ENCODE results near the gene KIAA1217. TPM values are rescaled to one million over a fixed set of nuclear protein-coding genes. Genes with fewer than 3 reads are reported as not detected.

The KIAA1217 gene
- polyA plus RNA-seq, 1 donor from 2014 or later, result 0.22 TPM

DNA sequence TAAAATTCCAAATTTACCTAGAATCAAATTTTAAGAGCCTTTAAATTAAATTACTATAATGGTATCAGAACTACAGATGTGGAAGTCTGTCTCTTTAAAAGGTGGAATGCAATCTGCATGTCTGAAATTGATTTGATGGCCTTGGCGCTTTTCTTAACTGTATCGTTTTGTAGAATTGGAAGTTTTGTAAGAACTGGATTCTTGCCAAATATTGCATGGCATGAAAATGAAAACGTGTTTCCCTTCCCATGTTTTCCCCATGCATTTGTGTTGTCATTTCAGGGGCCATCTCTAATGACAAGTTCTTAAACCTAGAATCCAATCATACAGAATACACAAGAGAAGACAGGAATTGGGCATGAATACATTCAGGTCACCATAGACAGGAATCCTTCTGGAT lies 162.5 kb downstream of the KIAA1217 start:
- H4K20me1 ChIP-seq (ENCODE audit: insufficient read depth), result no peaks in the 10 kb centered on the region
- no peaks in the 10 kb centered on the region for H3K79me2 ChIP-seq (replicated peaks; ENCODE audit: insufficient read depth, low read length)
- no peak overlapping the region for H3K4me2 ChIP-seq (ENCODE audit: low read length)
- no peak for TF ChIP-seq EP300 (conservative IDR thresholded peaks at IDR 0.05; ENCODE audit: poor library complexity, severe bottlenecking)
- no peak for TF ChIP-seq SMC3 (conservative IDR thresholded peaks at IDR 0.05; ENCODE audit: poor library complexity)
- TF ChIP-seq TAF1 (IDR thresholded peaks at IDR 0.05; ENCODE audit: low read depth), result no peak
- no peak for TF ChIP-seq RAD21 (conservative IDR thresholded peaks at IDR 0.05)
- TF ChIP-seq, protein P1, sequence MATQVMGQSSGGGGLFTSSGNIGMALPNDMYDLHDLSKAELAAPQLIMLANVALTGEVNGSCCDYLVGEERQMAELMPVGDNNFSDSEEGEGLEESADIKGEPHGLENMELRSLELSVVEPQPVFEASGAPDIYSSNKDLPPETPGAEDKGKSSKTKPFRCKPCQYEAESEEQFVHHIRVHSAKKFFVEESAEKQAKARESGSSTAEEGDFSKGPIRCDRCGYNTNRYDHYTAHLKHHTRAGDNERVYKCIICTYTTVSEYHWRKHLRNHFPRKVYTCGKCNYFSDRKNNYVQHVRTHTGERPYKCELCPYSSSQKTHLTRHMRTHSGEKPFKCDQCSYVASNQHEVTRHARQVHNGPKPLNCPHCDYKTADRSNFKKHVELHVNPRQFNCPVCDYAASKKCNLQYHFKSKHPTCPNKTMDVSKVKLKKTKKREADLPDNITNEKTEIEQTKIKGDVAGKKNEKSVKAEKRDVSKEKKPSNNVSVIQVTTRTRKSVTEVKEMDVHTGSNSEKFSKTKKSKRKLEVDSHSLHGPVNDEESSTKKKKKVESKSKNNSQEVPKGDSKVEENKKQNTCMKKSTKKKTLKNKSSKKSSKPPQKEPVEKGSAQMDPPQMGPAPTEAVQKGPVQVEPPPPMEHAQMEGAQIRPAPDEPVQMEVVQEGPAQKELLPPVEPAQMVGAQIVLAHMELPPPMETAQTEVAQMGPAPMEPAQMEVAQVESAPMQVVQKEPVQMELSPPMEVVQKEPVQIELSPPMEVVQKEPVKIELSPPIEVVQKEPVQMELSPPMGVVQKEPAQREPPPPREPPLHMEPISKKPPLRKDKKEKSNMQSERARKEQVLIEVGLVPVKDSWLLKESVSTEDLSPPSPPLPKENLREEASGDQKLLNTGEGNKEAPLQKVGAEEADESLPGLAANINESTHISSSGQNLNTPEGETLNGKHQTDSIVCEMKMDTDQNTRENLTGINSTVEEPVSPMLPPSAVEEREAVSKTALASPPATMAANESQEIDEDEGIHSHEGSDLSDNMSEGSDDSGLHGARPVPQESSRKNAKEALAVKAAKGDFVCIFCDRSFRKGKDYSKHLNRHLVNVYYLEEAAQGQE (IDR thresholded peaks at IDR 0.05; ENCODE audit: borderline replicate concordance), result no peak
- H3K9me3 ChIP-seq (ENCODE audit: low read length), result no peaks in the 10 kb centered on the region
- H2AFZ ChIP-seq (ENCODE audit: low read depth, low read length), result no peak overlapping the region
- no peaks in the 10 kb centered on the region for H3F3A ChIP-seq (ENCODE audit: insufficient read depth, low read length, poor library complexity, severe bottlenecking)
- H3K27ac ChIP-seq (ENCODE audit: low read length), result no peak overlapping the region
- no peak overlapping the region for H3K9ac ChIP-seq (ENCODE audit: low read length)
- no peaks in the 10 kb centered on the region for H3K27me3 ChIP-seq (ENCODE audit: insufficient read depth, low read depth, low read length)
- H3K9me2 ChIP-seq (ENCODE audit: insufficient read depth, low read length), result no peaks in the 10 kb centered on the region
- no peaks in the 10 kb centered on the region for H3K36me3 ChIP-seq (ENCODE audit: insufficient read depth, low read length)
- no peak overlapping the region for H3K4me3 ChIP-seq (ENCODE audit: low read length)

DNA sequence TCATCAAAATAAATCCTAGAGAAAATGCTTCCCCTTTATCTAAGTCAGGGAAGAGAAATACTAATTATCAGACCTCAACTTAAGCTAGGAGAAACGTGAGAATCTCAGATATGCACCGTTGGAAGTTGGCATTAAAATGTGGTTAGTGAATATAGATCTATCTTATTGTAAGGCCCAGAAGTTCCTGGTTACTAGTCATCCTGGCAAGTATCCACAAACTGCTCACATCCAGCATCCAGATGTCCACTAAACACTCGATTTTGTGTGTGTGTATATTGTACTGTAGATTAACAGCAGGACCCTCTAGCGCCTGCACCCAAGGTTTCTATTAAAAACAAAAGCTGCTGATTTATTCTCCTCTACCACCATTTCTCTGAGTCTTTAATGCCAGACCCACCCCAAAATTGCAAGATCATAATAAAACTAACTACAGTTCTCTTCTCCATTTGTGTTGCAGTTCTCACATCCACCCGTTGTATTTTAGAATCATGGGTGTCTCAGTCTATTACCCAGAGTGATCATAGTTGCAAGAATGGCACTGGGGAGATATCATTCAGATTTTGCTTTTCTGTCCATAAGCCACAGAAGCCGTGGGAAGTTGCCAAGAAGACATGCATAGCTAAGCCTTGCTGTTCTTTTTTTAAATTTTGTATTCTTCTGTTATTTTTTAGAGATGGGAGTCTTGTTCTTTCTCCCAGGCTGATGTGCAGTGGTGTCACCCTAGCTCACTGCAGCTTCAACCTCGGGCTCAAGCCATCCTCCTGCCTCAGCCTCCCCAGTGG lies 165.4 kb downstream of the KIAA1217 start:
- Histone ChIP-seq H3K79me2 (replicated peaks; ENCODE audit: insufficient read depth, low read length) (no peaks in the 10 kb centered on the region), H3F3A (ENCODE audit: insufficient read depth, low read length, poor library complexity, severe bottlenecking) (no peaks in the 10 kb centered on the region), H3K9me3 (ENCODE audit: low read length) (no peaks in the 10 kb centered on the region), H3K4me3 (ENCODE audit: low read length) (no peak overlapping the region), H4K20me1 (ENCODE audit: insufficient read depth) (no peaks in the 10 kb centered on the region), H3K4me2 (ENCODE audit: low read length) (no peak overlapping the region), H3K36me3 (ENCODE audit: insufficient read depth, low read length) (no peaks in the 10 kb centered on the region), H2AFZ (ENCODE audit: low read depth, low read length) (no peak overlapping the region), H3K9me2 (ENCODE audit: insufficient read depth, low read length) (no peaks in the 10 kb centered on the region), H3K27me3 (ENCODE audit: insufficient read depth, low read depth, low read length) (no peaks in the 10 kb centered on the region), H3K27ac (ENCODE audit: low read length) (no peak overlapping the region), H3K9ac (ENCODE audit: low read length) (no peak overlapping the region)
- TF ChIP-seq SMC3 (conservative IDR thresholded peaks at IDR 0.05; ENCODE audit: poor library complexity), result no peak

DNA sequence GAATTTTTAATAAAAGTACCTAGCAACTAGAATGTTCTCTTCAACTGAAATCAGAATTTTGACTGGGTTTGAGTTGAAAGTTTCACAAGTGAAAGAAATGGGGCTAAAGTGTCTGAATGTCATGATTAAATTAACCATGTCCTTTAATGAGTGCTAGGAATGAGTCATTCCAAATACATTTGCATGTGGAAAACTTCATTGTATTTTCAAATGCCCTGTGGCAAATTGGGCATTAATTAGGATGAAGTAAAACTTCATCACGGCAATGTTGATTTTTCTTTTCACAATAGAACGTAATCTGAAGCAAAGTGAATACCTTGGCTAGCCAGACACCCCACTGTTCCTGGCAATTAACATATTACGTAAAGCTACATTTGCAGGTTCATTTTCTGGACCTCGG lies 166.6 kb downstream of the KIAA1217 start:
- Histone ChIP-seq H3K9me2 (ENCODE audit: insufficient read depth, low read length) (no peaks in the 10 kb centered on the region), H4K20me1 (ENCODE audit: insufficient read depth) (no peaks in the 10 kb centered on the region), H3K27ac (ENCODE audit: low read length) (no peak overlapping the region), H3K9me3 (ENCODE audit: low read length) (no peaks in the 10 kb centered on the region), H3K9ac (ENCODE audit: low read length) (no peak overlapping the region), H3K4me2 (ENCODE audit: low read length) (no peak overlapping the region), H3F3A (ENCODE audit: insufficient read depth, low read length, poor library complexity, severe bottlenecking) (no peaks in the 10 kb centered on the region), H3K4me3 (ENCODE audit: low read length) (no peak overlapping the region), H2AFZ (ENCODE audit: low read depth, low read length) (no peak overlapping the region), H3K79me2 (replicated peaks; ENCODE audit: insufficient read depth, low read length) (no peaks in the 10 kb centered on the region), H3K36me3 (ENCODE audit: insufficient read depth, low read length) (no peaks in the 10 kb centered on the region), H3K27me3 (ENCODE audit: insufficient read depth, low read depth, low read length) (no peaks in the 10 kb centered on the region)
- TF ChIP-seq, protein P1 (IDR thresholded peaks at IDR 0.05; ENCODE audit: borderline replicate concordance), result no peak
- TF ChIP-seq SMC3 (conservative IDR thresholded peaks at IDR 0.05; ENCODE audit: poor library complexity) (no peak), MXI1 (conservative IDR thresholded peaks at IDR 0.05; ENCODE audit: poor library complexity, severe bottlenecking) (no peak), EP300 (conservative IDR thresholded peaks at IDR 0.05; ENCODE audit: poor library complexity, severe bottlenecking) (no peak), TAF1 (IDR thresholded peaks at IDR 0.05; ENCODE audit: low read depth) (no peak)
- TF ChIP-seq, protein P2, sequence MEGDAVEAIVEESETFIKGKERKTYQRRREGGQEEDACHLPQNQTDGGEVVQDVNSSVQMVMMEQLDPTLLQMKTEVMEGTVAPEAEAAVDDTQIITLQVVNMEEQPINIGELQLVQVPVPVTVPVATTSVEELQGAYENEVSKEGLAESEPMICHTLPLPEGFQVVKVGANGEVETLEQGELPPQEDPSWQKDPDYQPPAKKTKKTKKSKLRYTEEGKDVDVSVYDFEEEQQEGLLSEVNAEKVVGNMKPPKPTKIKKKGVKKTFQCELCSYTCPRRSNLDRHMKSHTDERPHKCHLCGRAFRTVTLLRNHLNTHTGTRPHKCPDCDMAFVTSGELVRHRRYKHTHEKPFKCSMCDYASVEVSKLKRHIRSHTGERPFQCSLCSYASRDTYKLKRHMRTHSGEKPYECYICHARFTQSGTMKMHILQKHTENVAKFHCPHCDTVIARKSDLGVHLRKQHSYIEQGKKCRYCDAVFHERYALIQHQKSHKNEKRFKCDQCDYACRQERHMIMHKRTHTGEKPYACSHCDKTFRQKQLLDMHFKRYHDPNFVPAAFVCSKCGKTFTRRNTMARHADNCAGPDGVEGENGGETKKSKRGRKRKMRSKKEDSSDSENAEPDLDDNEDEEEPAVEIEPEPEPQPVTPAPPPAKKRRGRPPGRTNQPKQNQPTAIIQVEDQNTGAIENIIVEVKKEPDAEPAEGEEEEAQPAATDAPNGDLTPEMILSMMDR (IDR thresholded peaks at IDR 0.05; ENCODE audit: poor library complexity, severe bottlenecking), result no peak
